H9 (cell line): ENCODE data around the gene CC2D1A. TPM values are rescaled to one million over a fixed set of nuclear protein-coding genes. Genes with fewer than 3 reads are reported as not detected.

Source experiments
- DNase-seq: peaks from one replicate; pipeline ENCODE4 v3.0.0-alpha.2; 2017
- H2AFZ ChIP-seq: one replicate; pipeline ENCODE4 v1.6.1; 2013; ENCODE audit warnings: mild to moderate bottlenecking, low read length, control low read depth, moderate library complexity
- H2AK5ac ChIP-seq: 2 replicates; pipeline ENCODE4 v1.6.1; 2013; ENCODE audit warnings: low read length, control low read depth, mixed read lengths; ENCODE audit not compliant: insufficient read length
- H2BK120ac ChIP-seq: one replicate; pipeline ENCODE4 v1.6.1; 2013; ENCODE audit warnings: low read depth, mild to moderate bottlenecking, low read length, control low read depth, inconsistent platforms; ENCODE audit not compliant: poor library complexity, severe bottlenecking
- H2BK12ac ChIP-seq: 2 replicates; pipeline ENCODE4 v1.6.1; 2013; ENCODE audit warnings: low read length, control low read depth, mixed read lengths, low read depth; ENCODE audit not compliant: insufficient read length
- H2BK15ac ChIP-seq: 2 replicates; pipeline ENCODE4 v1.6.1; 2013; ENCODE audit warnings: low read depth, low read length, control low read depth
- H2BK20ac ChIP-seq: one replicate; pipeline ENCODE4 v1.6.1; 2013; ENCODE audit warnings: low read depth, mild to moderate bottlenecking, low read length, control low read depth, inconsistent platforms; ENCODE audit not compliant: poor library complexity, severe bottlenecking
- H2BK5ac ChIP-seq: 2 replicates; pipeline ENCODE4 v1.6.1; 2013; ENCODE audit warnings: low read length, control low read depth, mixed read lengths; ENCODE audit not compliant: insufficient read length
- H3K14ac ChIP-seq: 2 replicates; pipeline ENCODE4 v1.6.1; 2013; ENCODE audit warnings: low read length, control low read depth; ENCODE audit not compliant: insufficient read depth
- H3K18ac ChIP-seq: 2 replicates; pipeline ENCODE4 v1.6.1; 2013; ENCODE audit warnings: low read depth, mild to moderate bottlenecking, mixed read lengths, low read length, control low read depth; ENCODE audit not compliant: insufficient read length
- H3K23ac ChIP-seq: 2 replicates; pipeline ENCODE4 v1.6.1; 2013; ENCODE audit warnings: low read length, control low read depth, mixed read lengths, low read depth; ENCODE audit not compliant: insufficient read length
- H3K23me2 ChIP-seq: 2 replicates; pipeline ENCODE4 v1.6.1; 2013; ENCODE audit warnings: low read depth, mild to moderate bottlenecking, mixed read lengths, low read length, control low read depth; ENCODE audit not compliant: insufficient read length, poor library complexity, severe bottlenecking
- H3K27ac ChIP-seq: 2 replicates; pipeline ENCODE4 v1.5.1; 2013; ENCODE audit warnings: low read length, control low read depth, mixed read lengths, low read depth; ENCODE audit not compliant: insufficient read length
- H3K27me3 ChIP-seq: 2 replicates; pipeline ENCODE4 v1.6.1; 2013; ENCODE audit warnings: low read length, control low read depth, inconsistent platforms; ENCODE audit not compliant: insufficient read depth
- H3K4ac ChIP-seq: 2 replicates; pipeline ENCODE4 v1.6.1; 2013; ENCODE audit warnings: low read depth, mild to moderate bottlenecking, control low read depth, inconsistent platforms, low read length, moderate library complexity
- H3K4me1 ChIP-seq: 2 replicates; pipeline ENCODE4 v1.6.1; 2013; ENCODE audit warnings: low read length, control low read depth, inconsistent platforms; ENCODE audit not compliant: insufficient read depth
- H3K4me2 ChIP-seq: 2 replicates; pipeline ENCODE4 v1.6.1; 2013; ENCODE audit warnings: low read length, control low read depth, mixed read lengths; ENCODE audit not compliant: insufficient read length, insufficient read depth
- H3K56ac ChIP-seq: 2 replicates; pipeline ENCODE4 v1.6.1; 2013; ENCODE audit warnings: low read depth, mild to moderate bottlenecking, mixed read lengths, low read length, control low read depth; ENCODE audit not compliant: insufficient read length
- H3K79me1 ChIP-seq: 2 replicates; pipeline ENCODE4 v1.6.1; 2013; ENCODE audit warnings: low read depth, mild to moderate bottlenecking, moderate library complexity, low read length, control low read depth, inconsistent platforms; ENCODE audit not compliant: insufficient read depth, poor library complexity, severe bottlenecking
- H3K79me2 ChIP-seq: 2 replicates; pipeline ENCODE4 v1.6.1; 2013; ENCODE audit warnings: low read length, control low read depth, inconsistent platforms; ENCODE audit not compliant: insufficient read depth
- H3K9ac ChIP-seq: 2 replicates; pipeline ENCODE4 v1.6.1; 2013; ENCODE audit warnings: low read length, control low read depth, mixed read lengths; ENCODE audit not compliant: insufficient read length; ENCODE audit errors: extremely low read depth
- H3K9me3 ChIP-seq: one replicate; pipeline ENCODE4 v1.6.1; 2013; ENCODE audit warnings: low read depth, low read length, inconsistent platforms; ENCODE audit not compliant: control insufficient read depth
- H3T11ph ChIP-seq: one replicate; pipeline ENCODE4 v1.6.1; 2013; ENCODE audit warnings: mild to moderate bottlenecking, low read length, control low read depth, inconsistent platforms
- H4K20me1 ChIP-seq: one replicate; pipeline ENCODE4 v1.6.1; 2013; ENCODE audit not compliant: control insufficient read depth, insufficient read length, insufficient read depth
- H4K5ac ChIP-seq: 2 replicates; pipeline ENCODE4 v1.6.1; 2013; ENCODE audit warnings: low read depth, mild to moderate bottlenecking, mixed read lengths, low read length, control low read depth; ENCODE audit not compliant: insufficient read length
- H4K8ac ChIP-seq: replicated peaks from 2 replicates; pipeline ENCODE4 v1.6.1; 2013; ENCODE audit warnings: low read length, control low read depth, mixed read lengths, low read depth; ENCODE audit not compliant: insufficient read length
- H4K91ac ChIP-seq: 2 replicates; pipeline ENCODE4 v1.6.1; 2013; ENCODE audit warnings: low read depth, mild to moderate bottlenecking, moderate library complexity, mixed read lengths, low read length, control low read depth; ENCODE audit not compliant: insufficient read length
- H3K27ac Mint-ChIP-seq, 3 experiments: 2 replicates in 2 of 3; 3 replicates in 1 of 3; pipeline ENCODE4 v1.8.0; 2020 to 2021; ENCODE audit warnings: mixed read lengths in 3 of 3, mild to moderate bottlenecking in 1 of 3, moderate library complexity in 1 of 3
- H3K27me3 Mint-ChIP-seq: 2 replicates; pipeline ENCODE4 v1.8.0; 2021; ENCODE audit warnings: low read depth, mild to moderate bottlenecking, moderate library complexity, mixed read lengths
- H3K36me3 Mint-ChIP-seq, 3 experiments: 2 replicates in 2 of 3; 3 replicates in 1 of 3; pipeline ENCODE4 v1.8.0; 2020 to 2021; ENCODE audit warnings: low read depth in 3 of 3, mixed read lengths in 3 of 3; ENCODE audit not compliant: insufficient read depth in 1 of 3
- H3K4me1 Mint-ChIP-seq, 2 experiments: 2 replicates each; pipeline ENCODE4 v1.8.0; 2020; ENCODE audit warnings: mixed read lengths in 2 of 2
- H3K4me3 Mint-ChIP-seq, 2 experiments: 2 replicates in 1 of 2; 3 replicates in 1 of 2; pipeline ENCODE4 v1.8.0; 2020 to 2021; ENCODE audit warnings: mild to moderate bottlenecking in 2 of 2, mixed read lengths in 2 of 2, moderate library complexity in 1 of 2
- H3K9me3 Mint-ChIP-seq, 2 experiments: 2 replicates in 1 of 2; 3 replicates in 1 of 2; pipeline ENCODE4 v1.8.0; 2020; ENCODE audit warnings: mild to moderate bottlenecking in 2 of 2, mixed read lengths in 2 of 2, moderate library complexity in 1 of 2
- CTCF ChIP-seq: fragments of 200-600 bp; sonication (generic); conservative IDR thresholded peaks from 3 replicates; pipeline ENCODE4 v1.8.0; 2021; ENCODE audit warnings: antibody characterized with exemption, mild to moderate bottlenecking
- WGBS: extraction: QIAGEN DNeasy Blood & Tissue Kit; methylation state at CpG from one replicate; pipeline ENCODE4 v1.1.7; 2013; ENCODE audit warnings: missing lambda C conversion rate, low lambda C conversion rate, mixed read lengths; ENCODE audit not compliant: insufficient read length; ENCODE audit errors: extremely low coverage; 5-methylcytosine and 5-hydroxymethylcytosine counted together
- total RNA-seq: library from RNA; stranded (reverse); gene quantifications from 2 replicates; pipeline ENCODE4 v1.2.1, GENCODE V29; 2021

The CC2D1A gene
- total RNA-seq, 1 experiment from 2014 or later = 48.5 TPM

- Histone ChIP-seq H3K9ac (no peak overlapping the region), H2AFZ (no peak overlapping the region), H3K27me3 (no peaks in the 10 kb centered on the region), H2AK5ac (no peak overlapping the region), H3K79me1 (no peaks in the 10 kb centered on the region), H3K56ac (no peak overlapping the region), H4K8ac (no peak overlapping the region), H3K4me1 (no peaks in the 10 kb centered on the region), H3K4me2 (no peak overlapping the region), H4K91ac (no peak overlapping the region), H3K27ac (no peak overlapping the region), H3T11ph (no peak overlapping the region), H4K20me1 (no peaks in the 10 kb centered on the region), H3K14ac (no peak overlapping the region; the same call in 1 of the 2 replicates), H3K18ac (no peak overlapping the region), H4K5ac (no peak overlapping the region), H3K79me2 (no peaks in the 10 kb centered on the region), H3K9me3 (no peaks in the 10 kb centered on the region), H2BK120ac (no peak overlapping the region), H3K23me2 (no peaks in the 10 kb centered on the region), H3K23ac (no peak overlapping the region), H2BK12ac (no peak overlapping the region), H2BK20ac (no peak overlapping the region), H2BK15ac (no peak overlapping the region), H2BK5ac (no peak overlapping the region), H3K4ac (no peak overlapping the region)
- WGBS = no CpG with 5 or more reads among the region's 17 CpGs
- no peaks in the 10 kb centered on the region for H3K27me3 Mint-ChIP-seq
- no peak for TF ChIP-seq CTCF
- no peaks in the 10 kb centered on the region for H3K4me1 Mint-ChIP-seq
- no peak overlapping the region for H3K4me3 Mint-ChIP-seq
- no peak for DNase-seq
- no peak overlapping the region for H3K27ac Mint-ChIP-seq
- no peaks in the 10 kb centered on the region for H3K9me3 Mint-ChIP-seq
- peaks cover 14 to 73% (median 36%) of the 10 kb centered on the region in 3 experiments; a peak in 6 of 7 replicates for H3K36me3 Mint-ChIP-seq
Observed at GRCh38 chr19:13913352-13913751, 7.4 kb downstream of the CC2D1A start.
